Sigmoid colon (tissue), 7 donors: Measurements from ENCODE around the gene OGFOD1. TPM values are rescaled to one million over a fixed set of nuclear protein-coding genes. Genes with fewer than 3 reads are reported as not detected.
A peak's percentile ranks its signal among the peaks of the same experiment; 100 is the strongest.

Experiments used
- DNase-seq: peaks from one replicate; pipeline ENCODE4 v3.0.0-alpha.2; 2019
- H3K27ac ChIP-seq, 4 donors: fragments of 200-600 bp; sonication (generic); one replicate each; pipeline ENCODE4 v1.5.1; 2016 to 2019; ENCODE audit warnings: mild to moderate bottlenecking in 1 of 4
- H3K27me3 ChIP-seq, 3 donors: fragments of 200-600 bp; sonication (generic); one replicate each; pipeline ENCODE4 v1.5.1; 2019; ENCODE audit warnings: mild to moderate bottlenecking in 1 of 3
- H3K36me3 ChIP-seq, 4 donors: fragments of 200-600 bp; sonication (generic); one replicate each; pipeline ENCODE4 v1.5.1; 2016 to 2019
- H3K4me1 ChIP-seq, 4 donors: fragments of 200-600 bp; sonication (generic); one replicate each; pipeline ENCODE4 v1.5.1; 2017 to 2019
- H3K4me3 ChIP-seq, 4 donors: fragments of 200-600 bp; sonication (generic); one replicate each; pipeline ENCODE4 v1.5.1; 2017 to 2019; ENCODE audit warnings: mild to moderate bottlenecking in 2 of 4, moderate library complexity in 1 of 4
- H3K9me3 ChIP-seq, 4 donors: fragments of 200-600 bp in 3 of 4; sonication (generic) in 3 of 4; one replicate each; pipeline versions ENCODE4 v1.5.1 to v1.6.1; 2013 to 2019
- CTCF ChIP-seq, 4 experiments: fragments of 450-650 bp in 3 of 4; fragments of 200-600 bp in 1 of 4; IDR thresholded peaks; one replicate each; pipeline ENCODE4 v1.5.1; 2016 to 2019; ENCODE audit warnings: antibody characterized with exemption in 4 of 4, mild to moderate bottlenecking in 3 of 4, moderate library complexity in 2 of 4
- EP300 ChIP-seq, 4 donors: sonication (generic); formaldehyde crosslinking; IDR thresholded peaks; one replicate each; pipeline ENCODE4 v1.6.1; 2017; ENCODE audit warnings: antibody characterized with exemption in 4 of 4
- POLR2A ChIP-seq, 2 donors: fragments of 450-650 bp; IDR thresholded peaks; one replicate each; pipeline ENCODE4 v1.6.1; 2016; ENCODE audit warnings: antibody characterized with exemption in 2 of 2, mild to moderate bottlenecking in 2 of 2, moderate library complexity in 2 of 2
- POLR2AphosphoS5 ChIP-seq, 4 donors: sonication (generic); formaldehyde crosslinking; IDR thresholded peaks; one replicate each; pipeline ENCODE4 v1.6.1; 2017; ENCODE audit warnings: antibody characterized with exemption in 4 of 4
- WGBS, 2 donors: extraction: QIAGEN DNeasy Blood & Tissue Kit; methylation state at CpG; one replicate each; pipeline ENCODE4 v1.1.7; 2013; 5-methylcytosine and 5-hydroxymethylcytosine counted together
- intact Hi-C: fragments of 100-400 bp; cut with DNase I; formaldehyde crosslinking; loops from one replicate; pipeline ENCODE4 v1.15.1; 2023
- polyA plus RNA-seq, 3 donors: library from polyadenylated mRNA; stranded (reverse); fragments of 200-250 nt; gene quantifications; one replicate each; pipeline ENCODE4 v1.2.3, GENCODE V29; 2013
- total RNA-seq, 4 donors: library from RNA; depleted of rRNA; stranded (reverse); fragments of >200 nt; gene quantifications; one replicate each; pipeline ENCODE4 v1.1.0, GENCODE V29; 2016
- donor health status: healthy with polysubstance abuse.
- donor health status: Bipolar disorder and iron deficiency.
- donor health status: healthy.

The OGFOD1 gene
- total RNA-seq = 10 to 100 TPM; 13.6 to 34.1 (median 19.7) TPM
- polyA plus RNA-seq = 10 to 100 TPM in 1 of 3 donors, 1 to 10 TPM in 2; 6.6 to 15.8 (median 9.0) TPM

DNA sequence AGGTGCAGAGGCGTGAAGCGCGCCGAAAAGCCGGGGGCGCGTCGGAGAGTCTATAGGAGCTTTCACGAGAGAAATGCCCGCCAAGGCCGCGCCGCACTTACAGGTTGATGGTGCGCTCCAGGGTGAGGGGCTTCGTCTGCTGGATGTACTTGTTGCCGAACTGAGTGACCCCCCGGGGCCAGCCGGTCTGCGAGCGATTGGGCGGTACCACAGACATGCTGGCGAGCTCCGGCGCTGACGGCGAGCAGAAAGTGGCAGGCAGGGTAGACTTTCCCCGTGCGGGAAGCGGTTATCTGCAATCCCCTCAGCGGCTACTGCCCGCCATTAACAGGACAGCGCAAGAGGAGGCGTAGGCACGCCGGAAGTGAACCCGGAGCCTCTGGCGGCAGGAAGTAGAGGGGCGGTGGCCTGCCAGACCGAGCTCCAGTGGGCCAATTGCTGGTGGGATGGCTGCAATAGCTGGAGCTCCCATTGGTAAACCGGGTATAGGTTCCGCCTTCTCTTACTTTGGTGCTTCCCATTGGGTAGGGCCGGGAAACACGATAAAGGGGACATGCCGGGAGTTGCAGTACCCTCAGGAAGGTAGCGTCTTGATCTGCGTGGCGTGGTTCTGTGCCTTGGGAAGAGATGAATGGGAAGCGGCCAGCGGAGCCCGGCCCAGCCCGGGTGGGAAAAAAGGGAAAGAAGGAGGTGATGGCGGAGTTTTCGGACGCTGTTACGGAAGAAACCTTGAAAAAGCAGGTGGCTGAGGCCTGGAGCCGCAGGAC lies at the start of gene OGFOD1, which contains the start of gene NUDT21:
Gene OGFOD1, plus strand, starts transcription at position 569 of the 767 bp plus-strand sequence. Its CDS starts 59 bp downstream, at position 628.
Gene NUDT21, minus strand, starts transcription at position 347 of the 767 bp plus-strand sequence. Its CDS starts 130 bp downstream, at position 217.
- Histone ChIP-seq H3K27me3 (no peaks in the 10 kb centered on the region), H3K4me1 (peaks cover 0 to 43% (median 38%) of the 10 kb centered on the region in 4 donors), H3K4me3 (peak within 1 kb of the TSS; percentile 70 to 98 (median 88)), H3K36me3 (peaks cover 0 to 44% (median 3%) of the 10 kb centered on the region in 4 donors), H3K9me3 (no peaks in the 10 kb centered on the region), H3K27ac (peak within 1 kb of the TSS; percentile 79 to 88 (median 84))
- intact Hi-C loops = loop anchor here (2.0 to 10.0 kb wide), 2 partner anchors 26 to 506 kb away; partner anchors contain the start of gene AMFR
- DNase-seq = peak; percentile 98
- TF ChIP-seq POLR2A (IDR thresholded peaks at IDR 0.05) = peak; percentile 27 to 51
- no peak for TF ChIP-seq EP300 (IDR thresholded peaks at IDR 0.05)
- TF ChIP-seq POLR2AphosphoS5 (IDR thresholded peaks at IDR 0.05) = peak; percentile 63 to 87 (median 83)
- peak in 1 of 4 experiments; percentile 10 for TF ChIP-seq CTCF (IDR thresholded peaks at IDR 0.05)
- 0% methylated on average over 56 of the region's 56 CpGs for whole genome bisulfite sequencing, 2 donors

DNA sequence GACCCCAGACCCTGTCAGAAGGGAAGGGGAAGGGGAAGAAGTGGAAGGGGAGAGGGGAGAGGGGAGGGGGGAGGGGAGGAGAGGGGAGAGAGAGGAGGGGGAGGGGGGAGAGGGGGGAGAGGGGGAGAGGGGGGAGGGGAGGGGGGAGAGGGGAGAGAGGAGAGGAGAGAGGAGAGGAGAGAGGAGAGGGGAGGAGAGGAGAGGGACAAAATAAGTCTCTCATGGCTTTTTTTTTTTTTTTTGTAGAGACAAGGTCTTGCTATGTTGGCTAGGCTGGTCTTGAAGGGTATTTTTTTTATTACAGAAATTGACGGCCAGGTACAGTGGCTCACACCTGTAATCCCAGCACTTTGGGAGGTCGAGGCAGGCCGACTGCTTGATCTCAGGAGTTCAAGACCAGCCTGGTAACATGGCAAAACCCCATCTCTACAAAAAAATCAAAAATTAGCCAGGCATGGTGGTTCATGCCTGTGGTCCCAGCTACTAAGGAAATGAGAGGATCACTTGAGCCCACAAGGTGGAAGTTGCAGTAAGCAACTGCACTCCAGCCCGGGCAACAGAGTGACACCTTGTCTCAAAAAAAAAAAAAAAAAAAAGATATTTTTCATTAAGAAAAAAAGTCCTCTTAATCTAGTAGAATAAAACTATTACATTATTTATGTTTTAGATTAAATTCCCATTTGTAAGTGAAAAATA lies 45.2 kb upstream of the OGFOD1 start:
- no peak overlapping the region for H3K4me3 ChIP-seq
- 72 to 84% methylated on average over 4 of the region's 4 CpGs for WGBS, 2 donors
- H3K27ac ChIP-seq = no peak overlapping the region
- peaks cover 18 to 85% (median 44%) of the 10 kb centered on the region in 4 donors for H3K36me3 ChIP-seq
- DNase-seq = no peak
- no peaks in the 10 kb centered on the region for H3K9me3 ChIP-seq
- H3K27me3 ChIP-seq = no peaks in the 10 kb centered on the region
- no peak for TF ChIP-seq POLR2AphosphoS5 (IDR thresholded peaks at IDR 0.05)
- TF ChIP-seq CTCF (IDR thresholded peaks at IDR 0.05) = no peak
- no peak for TF ChIP-seq EP300 (IDR thresholded peaks at IDR 0.05)
- TF ChIP-seq POLR2A (IDR thresholded peaks at IDR 0.05) = no peak
- no peaks in the 10 kb centered on the region for H3K4me1 ChIP-seq
- intact Hi-C loops = no loop called here

- H3K27ac ChIP-seq = no peak overlapping the region
- H3K4me3 ChIP-seq = no peak overlapping the region
- intact Hi-C loops = no loop called here
- H3K9me3 ChIP-seq = no peaks in the 10 kb centered on the region
- no peaks in the 10 kb centered on the region for H3K27me3 ChIP-seq
- TF ChIP-seq POLR2A (IDR thresholded peaks at IDR 0.05) = no peak
- no peak for TF ChIP-seq EP300 (IDR thresholded peaks at IDR 0.05)
- no peak for TF ChIP-seq POLR2AphosphoS5 (IDR thresholded peaks at IDR 0.05)
- TF ChIP-seq CTCF (IDR thresholded peaks at IDR 0.05) = no peak
- H3K36me3 ChIP-seq = peaks cover 0 to 76% (median 23%) of the 10 kb centered on the region in 4 donors
- no peak for DNase-seq
- WGBS, 2 donors = 35 to 70% methylated on average over 7 of the region's 7 CpGs
- H3K4me1 ChIP-seq = no peaks in the 10 kb centered on the region
Measured at GRCh38 chr16:56408379-56409098, 42.8 kb upstream of the OGFOD1 start.

- Histone ChIP-seq H3K4me1 (peaks cover 0 to 2% (median 0%) of the 10 kb centered on the region in 4 donors), H3K36me3 (peaks cover 0 to 70% (median 19%) of the 10 kb centered on the region in 4 donors), H3K27me3 (no peaks in the 10 kb centered on the region), H3K4me3 (no peak overlapping the region), H3K9me3 (no peaks in the 10 kb centered on the region), H3K27ac (no peak overlapping the region)
- intact Hi-C loops = no loop called here
- DNase-seq = no peak
- TF ChIP-seq POLR2A (IDR thresholded peaks at IDR 0.05) (no peak), EP300 (IDR thresholded peaks at IDR 0.05) (no peak), POLR2AphosphoS5 (IDR thresholded peaks at IDR 0.05) (no peak), CTCF (IDR thresholded peaks at IDR 0.05) (no peak)
- 33 to 73% methylated on average over 4 of the region's 4 CpGs for WGBS, 2 donors
Measured at GRCh38 chr16:56409195-56409594, 42.2 kb upstream of the OGFOD1 start.
